NK-92 treated with Interleukin-12 subunit alpha and Interleukin-12 subunit beta, amount 100 ng/mL, for 24 hours (cell line): Measurements from ENCODE around the gene CFAP61.
"Not testable (repeated sequence)": the region's sequence is repeated elsewhere in the genome, so short reads cannot be mapped to it uniquely, and the experiment has no call there.

Experiments used
- DNase-seq: peaks from one replicate; lab custom pipeline; 2025; lab: John Stamatoyannopoulos, UW

CFAP61 gene

GRCh38 chr20:20089939-20090338 lies 37.6 kb downstream of the CFAP61 start:
- no peak for DNase-seq

- DNase-seq, result no peak
Measured at GRCh38 chr20:20092827-20093226, 40.5 kb downstream of the CFAP61 start.

GRCh38 chr20:20094410-20094809 lies 42.1 kb downstream of the CFAP61 start:
- DNase-seq, result no peak

- DNase-seq, result no peak
Measured at GRCh38 chr20:20095114-20095872, 43.0 kb downstream of the CFAP61 start.

GRCh38 chr20:20096421-20096820 lies 44.1 kb downstream of the CFAP61 start:
- DNase-seq, result no peak

- DNase-seq, result no peak
Measured at GRCh38 chr20:20100881-20101280, 48.5 kb downstream of the CFAP61 start.

- DNase-seq, result no peak
Measured at GRCh38 chr20:20102163-20102562, 49.8 kb downstream of the CFAP61 start.

- DNase-seq, result no peak
Measured at GRCh38 chr20:20102716-20103258, 50.5 kb downstream of the CFAP61 start.

GRCh38 chr20:20103486-20103885 lies 51.2 kb downstream of the CFAP61 start:
- DNase-seq, result no peak

- not testable (repeated sequence) for DNase-seq
Measured at GRCh38 chr20:20123187-20123586, 70.9 kb downstream of the CFAP61 start.

- no peak for DNase-seq
Measured at GRCh38 chr20:20130399-20130798, 78.1 kb downstream of the CFAP61 start.

- DNase-seq, result no peak
Measured at GRCh38 chr20:20134941-20135575, 82.7 kb downstream of the CFAP61 start.

- no peak for DNase-seq
Measured at GRCh38 chr20:20136313-20136712, 84.0 kb downstream of the CFAP61 start.

GRCh38 chr20:20137851-20138250 lies 85.5 kb downstream of the CFAP61 start:
- DNase-seq, result no peak

GRCh38 chr20:20138301-20139064 lies 86.2 kb downstream of the CFAP61 start:
- no peak for DNase-seq

GRCh38 chr20:20139403-20139802 lies 87.1 kb downstream of the CFAP61 start:
- no peak for DNase-seq

GRCh38 chr20:20143165-20143564 lies 90.8 kb downstream of the CFAP61 start:
- DNase-seq, result no peak

- DNase-seq, result no peak
Measured at GRCh38 chr20:20143646-20144045, 91.3 kb downstream of the CFAP61 start.

- no peak for DNase-seq
Measured at GRCh38 chr20:20148779-20149178, 96.4 kb downstream of the CFAP61 start.

- no peak for DNase-seq
Measured at GRCh38 chr20:20150241-20150640, 97.9 kb downstream of the CFAP61 start.

GRCh38 chr20:20160520-20160919 lies 108.2 kb downstream of the CFAP61 start:
- DNase-seq, result no peak

GRCh38 chr20:20161611-20162010 lies 109.3 kb downstream of the CFAP61 start:
- DNase-seq, result no peak

- DNase-seq, result no peak
Measured at GRCh38 chr20:20167698-20168097, 115.4 kb downstream of the CFAP61 start.
